ENCODE data around the gene TRNT1. TPM values are rescaled to one million over a fixed set of nuclear protein-coding genes. Genes with fewer than 3 reads are reported as not detected.

TRNT1 gene
- total and polyA plus RNA-seq, 4 donors = 8.6 to 30.0 (median 21.7) TPM

- ATAC-seq (ENCODE audit: low FRiP score) (no peak), DNase-seq (no peak)
- Histone ChIP-seq H3K4me3 (ENCODE audit: low read length in 2 of 2) (no peak overlapping the region), H3K27ac (ENCODE audit: low read depth in 1 of 2, low read length in 2 of 2) (no peak overlapping the region), H3K4me1 (ENCODE audit: control insufficient read depth in 1 of 2, insufficient read depth in 2 of 2, low read length in 2 of 2) (no peaks in the 10 kb centered on the region), H3K27me3 (ENCODE audit: control insufficient read depth in 1 of 2, insufficient read depth in 2 of 2, low read length in 1 of 2) (no peaks in the 10 kb centered on the region), H3K9me3 (ENCODE audit: control insufficient read depth, low read length) (peaks cover 2% of the 10 kb centered on the region), H3K36me3 (ENCODE audit: control insufficient read depth in 1 of 2, insufficient read depth in 2 of 2, low read length in 1 of 2) (no peaks in the 10 kb centered on the region)
- intact Hi-C loops (cut with DNase I) = no loop called here
- 55% methylated on average over 11 of the region's 11 CpGs for WGBS, 2 donors
Observed at GRCh38 chr3:3109407-3110298, 17.1 kb upstream of the TRNT1 start.

- Histone ChIP-seq H3K27ac (ENCODE audit: low read depth in 1 of 2, low read length in 2 of 2) (no peak within 1 kb of the TSS), H3K27me3 (ENCODE audit: control insufficient read depth in 1 of 2, insufficient read depth in 2 of 2, low read length in 1 of 2) (no peaks in the 10 kb centered on the region), H3K4me1 (ENCODE audit: control insufficient read depth in 1 of 2, insufficient read depth in 2 of 2, low read length in 2 of 2) (no peaks in the 10 kb centered on the region), H3K36me3 (ENCODE audit: control insufficient read depth in 1 of 2, insufficient read depth in 2 of 2, low read length in 1 of 2) (no peaks in the 10 kb centered on the region), H3K9me3 (ENCODE audit: control insufficient read depth, low read length) (peaks cover 2% of the 10 kb centered on the region), H3K4me3 (ENCODE audit: low read length in 2 of 2) (no peak within 1 kb of the TSS)
- intact Hi-C loops (cut with DNase I) = no loop called here
- no peak for ATAC-seq (ENCODE audit: low FRiP score)
- DNase-seq = no peak
- WGBS, 2 donors = 41 to 55% methylated on average over 4 of the region's 4 CpGs
Observed at GRCh38 chr3:3110299-3110630, 16.5 kb upstream of the TRNT1 start, which contains the start of gene IL5RA. Gene IL5RA, minus strand, starts transcription at chr3:3110374. Its CDS starts 5,390 bp downstream, at chr3:3104984.

- Histone ChIP-seq H3K27ac (ENCODE audit: low read depth in 1 of 2, low read length in 2 of 2) (no peak overlapping the region), H3K4me3 (ENCODE audit: low read length in 2 of 2) (no peak overlapping the region), H3K36me3 (ENCODE audit: control insufficient read depth in 1 of 2, insufficient read depth in 2 of 2, low read length in 1 of 2) (no peaks in the 10 kb centered on the region), H3K27me3 (ENCODE audit: control insufficient read depth in 1 of 2, insufficient read depth in 2 of 2, low read length in 1 of 2) (no peaks in the 10 kb centered on the region), H3K4me1 (ENCODE audit: control insufficient read depth in 1 of 2, insufficient read depth in 2 of 2, low read length in 2 of 2) (no peaks in the 10 kb centered on the region), H3K9me3 (ENCODE audit: control insufficient read depth, low read length) (peaks cover 2% of the 10 kb centered on the region)
- 41 to 43% methylated on average over 7 of the region's 7 CpGs for WGBS, 2 donors
- ATAC-seq (ENCODE audit: low FRiP score) (no peak), DNase-seq (no peak)
- intact Hi-C loops (cut with DNase I) = no loop called here
Observed at GRCh38 chr3:3110749-3111361, 15.9 kb upstream of the TRNT1 start.

GRCh38 chr3:3113042-3113709 is 13.6 kb upstream of the TRNT1 start:
- no peaks in the 10 kb centered on the region for H3K36me3 ChIP-seq (ENCODE audit: control insufficient read depth in 1 of 2, insufficient read depth in 2 of 2, low read length in 1 of 2)
- no peak overlapping the region for H3K27ac ChIP-seq (ENCODE audit: low read depth in 1 of 2, low read length in 2 of 2)
- ATAC-seq (ENCODE audit: low FRiP score) (no peak), DNase-seq (no peak)
- 16 to 18% methylated on average over 4 of the region's 4 CpGs for WGBS, 2 donors
- H3K4me1 ChIP-seq (ENCODE audit: control insufficient read depth in 1 of 2, insufficient read depth in 2 of 2, low read length in 2 of 2) = no peaks in the 10 kb centered on the region
- peaks cover 2% of the 10 kb centered on the region for H3K9me3 ChIP-seq (ENCODE audit: control insufficient read depth, low read length)
- intact Hi-C loops (cut with DNase I) = no loop called here
- H3K4me3 ChIP-seq (ENCODE audit: low read length in 2 of 2) = no peak overlapping the region
- H3K27me3 ChIP-seq (ENCODE audit: control insufficient read depth in 1 of 2, insufficient read depth in 2 of 2, low read length in 1 of 2) = no peaks in the 10 kb centered on the region

- ATAC-seq (ENCODE audit: low FRiP score) (no peak), DNase-seq (no peak)
- 87 to 89% methylated on average over 2 of the region's 2 CpGs for WGBS, 2 donors
- H3K27ac ChIP-seq (ENCODE audit: low read depth in 1 of 2, low read length in 2 of 2) = no peak overlapping the region
- H3K36me3 ChIP-seq (ENCODE audit: control insufficient read depth in 1 of 2, insufficient read depth in 2 of 2, low read length in 1 of 2) = no peaks in the 10 kb centered on the region
- no peak overlapping the region for H3K4me3 ChIP-seq (ENCODE audit: low read length in 2 of 2)
- peaks cover 2% of the 10 kb centered on the region for H3K9me3 ChIP-seq (ENCODE audit: control insufficient read depth, low read length)
- no peaks in the 10 kb centered on the region for H3K27me3 ChIP-seq (ENCODE audit: control insufficient read depth in 1 of 2, insufficient read depth in 2 of 2, low read length in 1 of 2)
- no peaks in the 10 kb centered on the region for H3K4me1 ChIP-seq (ENCODE audit: control insufficient read depth in 1 of 2, insufficient read depth in 2 of 2, low read length in 2 of 2)
- intact Hi-C loops (cut with DNase I) = no loop called here
Observed at GRCh38 chr3:3117651-3118050, 9.1 kb upstream of the TRNT1 start.

GRCh38 chr3:3119393-3119851 is 7.3 kb upstream of the TRNT1 start:
- no peak for ATAC-seq (ENCODE audit: low FRiP score)
- DNase-seq = no peak
- Histone ChIP-seq H3K27ac (ENCODE audit: low read depth in 1 of 2, low read length in 2 of 2) (no peak overlapping the region), H3K4me3 (ENCODE audit: low read length in 2 of 2) (no peak overlapping the region), H3K4me1 (ENCODE audit: control insufficient read depth in 1 of 2, insufficient read depth in 2 of 2, low read length in 2 of 2) (no peaks in the 10 kb centered on the region), H3K27me3 (ENCODE audit: control insufficient read depth in 1 of 2, insufficient read depth in 2 of 2, low read length in 1 of 2) (no peaks in the 10 kb centered on the region), H3K9me3 (ENCODE audit: control insufficient read depth, low read length) (no peaks in the 10 kb centered on the region), H3K36me3 (ENCODE audit: control insufficient read depth in 1 of 2, insufficient read depth in 2 of 2, low read length in 1 of 2) (no peaks in the 10 kb centered on the region)
- 53 to 61% methylated on average over 4 of the region's 4 CpGs for WGBS, 2 donors
- intact Hi-C loops (cut with DNase I) = no loop called here

GRCh38 chr3:3125977-3126376 is 763 bp upstream of the TRNT1 start:
- H3K9me3 ChIP-seq (ENCODE audit: control insufficient read depth, low read length) = no peaks in the 10 kb centered on the region
- peaks cover 0 to 2% of the 10 kb centered on the region in 2 donors for H3K4me1 ChIP-seq (ENCODE audit: control insufficient read depth in 1 of 2, insufficient read depth in 2 of 2, low read length in 2 of 2)
- peak overlapping the region; percentile 42 to 95 for H3K4me3 ChIP-seq (ENCODE audit: low read length in 2 of 2)
- intact Hi-C loops (cut with DNase I) = loop anchor here in 1 of 2 donors (5.0 kb wide), 1 partner anchor 51 kb away; the partner anchor contains the start of gene CRBN
- DNase-seq (no peak), ATAC-seq (ENCODE audit: low FRiP score) (no peak)
- H3K27me3 ChIP-seq (ENCODE audit: control insufficient read depth in 1 of 2, insufficient read depth in 2 of 2, low read length in 1 of 2) = no peaks in the 10 kb centered on the region
- WGBS, 2 donors = 90% methylated on average over 24 of the region's 24 CpGs
- peaks cover 0 to 2% of the 10 kb centered on the region in 2 donors for H3K36me3 ChIP-seq (ENCODE audit: control insufficient read depth in 1 of 2, insufficient read depth in 2 of 2, low read length in 1 of 2)
- H3K27ac ChIP-seq (ENCODE audit: low read depth in 1 of 2, low read length in 2 of 2) = no peak overlapping the region

GRCh38 chr3:3127432-3128010 is 781 bp downstream of the TRNT1 start:
- 41 to 42% methylated on average over 20 of the region's 20 CpGs for WGBS, 2 donors
- Histone ChIP-seq H3K9me3 (ENCODE audit: control insufficient read depth, low read length) (no peaks in the 10 kb centered on the region), H3K4me3 (ENCODE audit: low read length in 2 of 2) (peak overlapping the region; percentile 64 to 74), H3K4me1 (ENCODE audit: control insufficient read depth in 1 of 2, insufficient read depth in 2 of 2, low read length in 2 of 2) (peaks cover 0 to 2% of the 10 kb centered on the region in 2 donors), H3K27me3 (ENCODE audit: control insufficient read depth in 1 of 2, insufficient read depth in 2 of 2, low read length in 1 of 2) (no peaks in the 10 kb centered on the region), H3K27ac (ENCODE audit: low read depth in 1 of 2, low read length in 2 of 2) (peak overlapping the region; percentile 45 to 79), H3K36me3 (ENCODE audit: control insufficient read depth in 1 of 2, insufficient read depth in 2 of 2, low read length in 1 of 2) (peaks cover 0 to 2% of the 10 kb centered on the region in 2 donors)
- DNase-seq (no peak), ATAC-seq (ENCODE audit: low FRiP score) (no peak)
- intact Hi-C loops (cut with DNase I) = loop anchor here in 1 of 2 donors (5.0 kb wide), 1 partner anchor 50 kb away; the partner anchor contains the start of gene CRBN
